Astrocyte (in vitro differentiated cells and primary cell): ENCODE results near the gene JMJD1C. TPM values are rescaled to one million over a fixed set of nuclear protein-coding genes. Genes with fewer than 3 reads are reported as not detected.

Source experiments
- DNase-seq: peaks from one replicate; pipeline ENCODE4 v3.0.0-alpha.2; 2010; ENCODE audit warnings: low read depth
- FAIRE-seq: peaks from 2 replicates; lab custom pipeline; 2011; peaks lifted over from hg19 to GRCh38; lab: Jason Lieb, UNC
- H2AFZ ChIP-seq: 2 replicates; pipeline ENCODE4 v1.6.0; 2012; ENCODE audit warnings: low read depth, low read length, inconsistent platforms
- H3K27ac ChIP-seq: 2 replicates; pipeline ENCODE4 v1.5.1; 2011; ENCODE audit warnings: low read depth, low read length, inconsistent platforms
- H3K27me3 ChIP-seq: 2 replicates; pipeline ENCODE4 v1.6.0; 2011; ENCODE audit warnings: low read length, inconsistent platforms; ENCODE audit not compliant: insufficient read depth
- H3K36me3 ChIP-seq: 2 replicates; pipeline ENCODE4 v1.5.1; 2011; ENCODE audit warnings: low read length, inconsistent platforms; ENCODE audit not compliant: insufficient read depth
- H3K4me1 ChIP-seq: 2 replicates; pipeline ENCODE4 v1.5.1; 2011; ENCODE audit warnings: low read length, inconsistent platforms; ENCODE audit not compliant: insufficient read depth
- H3K4me2 ChIP-seq: 2 replicates; pipeline ENCODE4 v1.6.0; 2012; ENCODE audit warnings: low read length, inconsistent platforms
- H3K4me3 ChIP-seq: 2 replicates; pipeline ENCODE4 v1.5.1; 2011; ENCODE audit warnings: low read depth, mild to moderate bottlenecking, low read length, inconsistent platforms; ENCODE audit not compliant: insufficient read depth
- H3K79me2 ChIP-seq: 2 replicates; pipeline ENCODE4 v1.6.0; 2012; ENCODE audit warnings: mild to moderate bottlenecking, low read length, inconsistent platforms; ENCODE audit not compliant: insufficient read depth
- H3K9ac ChIP-seq: 2 replicates; pipeline ENCODE4 v1.6.0; 2012; ENCODE audit warnings: mild to moderate bottlenecking, low read length, inconsistent platforms
- H3K9me3 ChIP-seq: 2 replicates; pipeline ENCODE4 v1.5.1; 2012; ENCODE audit warnings: low read depth, mild to moderate bottlenecking, low read length, inconsistent platforms; ENCODE audit not compliant: insufficient read depth
- H4K20me1 ChIP-seq: 2 replicates; pipeline ENCODE4 v1.6.0; 2012; ENCODE audit warnings: low read length, inconsistent platforms; ENCODE audit not compliant: insufficient read depth
- H3K27ac Mint-ChIP-seq: one replicate; pipeline ENCODE4 v1.8.0; 2021; ENCODE audit warnings: mild to moderate bottlenecking, mixed read lengths; ENCODE audit not compliant: unreplicated experiment
- H3K27me3 Mint-ChIP-seq: one replicate; pipeline ENCODE4 v1.8.0; 2021; ENCODE audit warnings: low read depth, mixed read lengths; ENCODE audit not compliant: unreplicated experiment
- H3K36me3 Mint-ChIP-seq: one replicate; pipeline ENCODE4 v1.8.0; 2021; ENCODE audit warnings: low read depth, mixed read lengths; ENCODE audit not compliant: unreplicated experiment
- H3K4me1 Mint-ChIP-seq: one replicate; pipeline ENCODE4 v1.8.0; 2021; ENCODE audit warnings: low read depth, mixed read lengths; ENCODE audit not compliant: unreplicated experiment
- H3K4me3 Mint-ChIP-seq: one replicate; pipeline ENCODE4 v1.8.0; 2021; ENCODE audit warnings: mild to moderate bottlenecking, moderate library complexity, mixed read lengths; ENCODE audit not compliant: unreplicated experiment
- H3K9me3 Mint-ChIP-seq: one replicate; pipeline ENCODE4 v1.8.0; 2021; ENCODE audit warnings: mild to moderate bottlenecking, mixed read lengths; ENCODE audit not compliant: unreplicated experiment
- EZH2 ChIP-seq: IDR thresholded peaks from 2 replicates; pipeline ENCODE4 v1.6.1; 2012; ENCODE audit warnings: mild to moderate bottlenecking, low read length, inconsistent platforms; ENCODE audit not compliant: insufficient read depth
- total RNA-seq: library from RNA; stranded (reverse); gene quantifications from 2 replicates; pipeline ENCODE4 v1.2.1, GENCODE V29; 2021
- TF ChIP-seq, protein P1 (sequence below): IDR thresholded peaks from 2 replicates; pipeline ENCODE4 v1.5.1; 2011; ENCODE audit warnings: low read depth, mild to moderate bottlenecking, inconsistent platforms, low read length, moderate library complexity; ENCODE audit not compliant: insufficient read depth

The JMJD1C gene
- total RNA-seq, 1 donor from 2014 or later: 61.0 TPM

DNA sequence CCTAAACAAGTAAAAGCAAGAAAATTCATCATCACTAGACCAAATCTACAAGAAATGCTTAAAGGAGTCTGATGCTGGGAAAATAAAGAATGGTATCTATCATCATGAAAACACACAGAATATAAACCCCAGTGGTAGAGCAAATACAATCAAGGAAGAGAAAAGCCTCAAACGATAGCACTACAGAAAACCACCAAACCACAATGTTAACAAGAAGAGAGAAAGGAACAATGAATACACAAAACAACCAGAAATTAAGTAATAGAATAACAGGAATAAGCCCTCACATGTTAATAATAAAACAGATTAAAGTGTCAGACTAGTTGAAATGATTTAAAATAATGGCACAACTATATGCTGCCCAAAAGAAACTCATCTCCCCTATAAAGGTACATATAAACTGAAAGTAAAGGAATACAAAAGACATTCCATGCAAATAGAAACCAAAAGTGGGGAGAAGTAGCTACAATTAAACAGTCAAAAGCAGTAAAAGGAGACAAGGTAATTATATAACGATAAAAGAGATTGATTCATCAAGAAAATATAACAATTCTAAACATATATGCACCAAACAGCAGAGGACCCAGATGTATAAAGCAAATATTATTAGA lies 77.3 kb downstream of the JMJD1C start:
- no peak overlapping the region for H3K27ac Mint-ChIP-seq
- peak; percentile 56 for DNase-seq
- peaks cover 96% of the 10 kb centered on the region for H3K79me2 ChIP-seq

DNA sequence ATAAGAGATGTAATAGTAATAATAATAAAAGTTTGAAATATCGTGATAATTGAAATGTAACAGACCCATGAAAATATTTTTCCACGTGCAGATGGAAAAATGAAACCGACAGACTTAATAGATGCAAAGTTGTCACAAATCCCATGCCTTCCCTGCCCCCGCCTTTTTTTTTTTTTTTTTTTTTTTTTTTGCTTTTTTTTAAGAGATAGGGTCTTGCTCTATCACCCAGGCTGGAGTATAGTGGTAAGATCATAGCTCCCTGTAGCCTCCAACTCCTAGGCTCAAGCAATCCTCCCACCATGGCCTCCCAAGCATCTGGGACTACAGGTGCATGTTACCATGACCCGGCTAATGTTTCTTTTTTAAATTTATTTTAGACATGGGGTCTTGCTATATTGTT lies 80.5 kb downstream of the JMJD1C start:
- no peak for FAIRE-seq

More for the DNA sequence above, 77.3 kb downstream of the JMJD1C start:
- no peak overlapping the region for H3K9ac ChIP-seq
- H3K4me3 ChIP-seq: no peak overlapping the region
- no peak for FAIRE-seq
- Mint-ChIP-seq H3K36me3 (peaks cover 7% of the 10 kb centered on the region), H3K27me3 (no peaks in the 10 kb centered on the region), H3K4me3 (no peak overlapping the region), H3K4me1 (peaks cover 11% of the 10 kb centered on the region), H3K9me3 (no peaks in the 10 kb centered on the region)
- peaks cover 85% of the 10 kb centered on the region for H4K20me1 ChIP-seq
- H3K4me1 ChIP-seq: no peaks in the 10 kb centered on the region
- no peaks in the 10 kb centered on the region for H3K36me3 ChIP-seq
- H3K27me3 ChIP-seq: no peaks in the 10 kb centered on the region
- H3K9me3 ChIP-seq: no peaks in the 10 kb centered on the region
- TF ChIP-seq, protein P1, sequence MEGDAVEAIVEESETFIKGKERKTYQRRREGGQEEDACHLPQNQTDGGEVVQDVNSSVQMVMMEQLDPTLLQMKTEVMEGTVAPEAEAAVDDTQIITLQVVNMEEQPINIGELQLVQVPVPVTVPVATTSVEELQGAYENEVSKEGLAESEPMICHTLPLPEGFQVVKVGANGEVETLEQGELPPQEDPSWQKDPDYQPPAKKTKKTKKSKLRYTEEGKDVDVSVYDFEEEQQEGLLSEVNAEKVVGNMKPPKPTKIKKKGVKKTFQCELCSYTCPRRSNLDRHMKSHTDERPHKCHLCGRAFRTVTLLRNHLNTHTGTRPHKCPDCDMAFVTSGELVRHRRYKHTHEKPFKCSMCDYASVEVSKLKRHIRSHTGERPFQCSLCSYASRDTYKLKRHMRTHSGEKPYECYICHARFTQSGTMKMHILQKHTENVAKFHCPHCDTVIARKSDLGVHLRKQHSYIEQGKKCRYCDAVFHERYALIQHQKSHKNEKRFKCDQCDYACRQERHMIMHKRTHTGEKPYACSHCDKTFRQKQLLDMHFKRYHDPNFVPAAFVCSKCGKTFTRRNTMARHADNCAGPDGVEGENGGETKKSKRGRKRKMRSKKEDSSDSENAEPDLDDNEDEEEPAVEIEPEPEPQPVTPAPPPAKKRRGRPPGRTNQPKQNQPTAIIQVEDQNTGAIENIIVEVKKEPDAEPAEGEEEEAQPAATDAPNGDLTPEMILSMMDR: no peak
- no peak for TF ChIP-seq EZH2
- peak overlapping the region; percentile 17 for H3K4me2 ChIP-seq
- no peak overlapping the region for H3K27ac ChIP-seq
- no peak overlapping the region for H2AFZ ChIP-seq

DNA sequence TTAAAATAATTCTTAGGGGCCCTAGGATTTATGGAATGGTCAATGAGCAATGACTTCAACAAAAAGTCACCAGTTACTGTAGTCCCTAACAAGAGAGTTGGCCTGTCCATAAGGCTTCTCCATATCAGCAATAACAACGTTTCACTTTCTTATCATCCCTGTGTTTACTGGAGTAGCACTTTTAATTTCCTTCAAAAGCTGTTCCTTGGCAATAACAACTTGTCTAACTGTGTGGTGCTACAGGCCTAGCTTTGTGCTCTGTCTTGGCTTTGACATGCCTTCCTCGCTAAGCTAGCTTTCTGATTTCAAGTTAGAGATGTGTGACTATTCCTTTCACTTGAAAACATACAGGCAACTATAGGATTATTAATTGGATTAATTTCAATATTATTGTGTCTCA lies 81.1 kb downstream of the JMJD1C start:
- no peaks in the 10 kb centered on the region for H3K27me3 Mint-ChIP-seq
- no peak overlapping the region for H2AFZ ChIP-seq
- no peaks in the 10 kb centered on the region for H3K36me3 Mint-ChIP-seq
- H3K4me1 ChIP-seq: no peaks in the 10 kb centered on the region
- no peak for DNase-seq
- H3K4me3 Mint-ChIP-seq: no peak overlapping the region
- H3K79me2 ChIP-seq: peaks cover 94% of the 10 kb centered on the region
- H3K4me1 Mint-ChIP-seq: peaks cover 14% of the 10 kb centered on the region
- H3K27ac Mint-ChIP-seq: no peak overlapping the region
- no peak overlapping the region for H3K4me2 ChIP-seq
- no peaks in the 10 kb centered on the region for H3K9me3 Mint-ChIP-seq
- no peak overlapping the region for H3K4me3 ChIP-seq
- peaks cover 2% of the 10 kb centered on the region for H3K36me3 ChIP-seq
- H3K27me3 ChIP-seq: no peaks in the 10 kb centered on the region
- peaks cover 68% of the 10 kb centered on the region for H4K20me1 ChIP-seq
- H3K9ac ChIP-seq: no peak overlapping the region
- no peaks in the 10 kb centered on the region for H3K9me3 ChIP-seq
- no peak overlapping the region for H3K27ac ChIP-seq
- no peak for TF ChIP-seq EZH2
- TF ChIP-seq, protein P1: no peak
- FAIRE-seq: no peak

More for the DNA sequence above, 80.5 kb downstream of the JMJD1C start:
- Histone ChIP-seq H3K27ac (no peak overlapping the region), H3K4me2 (no peak overlapping the region), H2AFZ (no peak overlapping the region), H3K79me2 (peaks cover 97% of the 10 kb centered on the region), H3K36me3 (no peaks in the 10 kb centered on the region), H3K4me3 (no peak overlapping the region), H4K20me1 (peaks cover 74% of the 10 kb centered on the region), H3K9me3 (no peaks in the 10 kb centered on the region), H3K9ac (no peak overlapping the region), H3K27me3 (no peaks in the 10 kb centered on the region), H3K4me1 (no peaks in the 10 kb centered on the region)
- no peak for DNase-seq
- TF ChIP-seq, protein P1: no peak
- no peak for TF ChIP-seq EZH2
- Mint-ChIP-seq H3K9me3 (no peaks in the 10 kb centered on the region), H3K4me1 (peaks cover 14% of the 10 kb centered on the region), H3K4me3 (no peak overlapping the region), H3K27ac (no peak overlapping the region), H3K36me3 (peaks cover 2% of the 10 kb centered on the region), H3K27me3 (no peaks in the 10 kb centered on the region)
